HS-27A (cell line): ENCODE results near the gene MACROD2.
"Not testable (repeated sequence)": the region's sequence is repeated elsewhere in the genome, so short reads cannot be mapped to it uniquely, and the experiment has no call there.

ENCODE experiments used
- DNase-seq: peaks from one replicate; pipeline ENCODE4 v3.0.0-alpha.2; 2012; ENCODE audit warnings: low read depth, missing footprints

Gene MACROD2

DNA sequence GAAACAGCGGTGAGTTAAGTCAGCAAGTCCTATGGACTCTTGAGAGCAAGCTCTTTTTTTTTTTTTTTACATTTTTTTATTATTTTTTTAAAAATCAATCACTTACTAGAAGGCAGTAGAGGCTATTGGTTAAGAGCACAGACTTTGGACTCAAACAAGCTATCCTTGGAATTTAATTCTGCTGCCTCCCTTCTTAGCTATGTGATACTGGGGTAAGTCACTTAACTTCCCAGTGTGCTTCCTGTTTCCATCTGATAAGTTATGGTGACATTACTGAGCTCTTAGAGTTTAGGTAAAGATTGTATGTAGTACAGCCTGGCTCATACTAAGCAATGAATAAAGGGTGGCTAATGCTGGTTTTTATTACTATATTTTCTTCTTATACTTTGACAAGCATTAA is 1112.6 kb downstream of the MACROD2 start:
- DNase-seq, result no peak

DNA sequence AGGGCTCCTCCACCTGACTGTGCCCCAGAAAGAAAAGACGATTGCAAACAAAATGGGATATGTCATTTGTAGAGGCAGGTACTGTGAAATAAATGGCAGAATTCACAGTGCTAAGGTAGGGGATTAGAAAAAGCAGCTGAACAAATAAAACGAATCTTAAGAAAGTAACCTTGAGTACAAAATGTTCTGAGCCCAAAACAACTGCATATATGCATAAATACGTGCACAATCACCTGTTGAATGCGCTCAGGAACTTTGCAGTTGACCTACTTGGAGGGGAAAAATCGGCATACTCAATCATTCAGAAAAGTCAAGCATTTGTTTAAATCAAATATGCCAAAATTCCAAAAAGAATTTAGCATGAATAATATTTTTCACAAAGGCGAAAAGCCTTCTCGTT is 1114.2 kb downstream of the MACROD2 start:
- DNase-seq, result no peak

GRCh38 chr20:15111654-15112053 is 1116.3 kb downstream of the MACROD2 start:
- no peak for DNase-seq

- no peak for DNase-seq
Observed at GRCh38 chr20:15113144-15113773, 1117.9 kb downstream of the MACROD2 start.

GRCh38 chr20:15119852-15120487 is 1124.7 kb downstream of the MACROD2 start:
- no peak for DNase-seq

GRCh38 chr20:15122613-15123012 is 1127.3 kb downstream of the MACROD2 start:
- no peak for DNase-seq

DNA sequence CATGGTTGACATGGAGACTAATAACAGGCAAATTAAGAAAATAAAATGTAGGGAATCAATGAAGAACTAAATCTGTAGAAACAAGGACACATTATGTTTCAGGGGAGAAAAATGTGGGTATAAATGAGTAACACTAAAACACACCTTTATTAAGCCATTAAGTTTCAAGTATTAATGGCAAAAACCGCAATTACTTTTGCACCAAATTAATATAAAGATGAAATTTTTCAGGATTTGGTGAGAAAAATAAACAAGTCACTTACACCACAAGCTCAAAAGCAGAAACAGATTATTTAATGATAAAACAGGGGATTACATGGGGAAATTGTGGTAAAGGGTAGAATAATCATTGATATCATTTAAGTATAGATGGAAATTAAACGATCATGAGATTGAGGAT is 1135.9 kb downstream of the MACROD2 start:
- DNase-seq, result no peak

DNA sequence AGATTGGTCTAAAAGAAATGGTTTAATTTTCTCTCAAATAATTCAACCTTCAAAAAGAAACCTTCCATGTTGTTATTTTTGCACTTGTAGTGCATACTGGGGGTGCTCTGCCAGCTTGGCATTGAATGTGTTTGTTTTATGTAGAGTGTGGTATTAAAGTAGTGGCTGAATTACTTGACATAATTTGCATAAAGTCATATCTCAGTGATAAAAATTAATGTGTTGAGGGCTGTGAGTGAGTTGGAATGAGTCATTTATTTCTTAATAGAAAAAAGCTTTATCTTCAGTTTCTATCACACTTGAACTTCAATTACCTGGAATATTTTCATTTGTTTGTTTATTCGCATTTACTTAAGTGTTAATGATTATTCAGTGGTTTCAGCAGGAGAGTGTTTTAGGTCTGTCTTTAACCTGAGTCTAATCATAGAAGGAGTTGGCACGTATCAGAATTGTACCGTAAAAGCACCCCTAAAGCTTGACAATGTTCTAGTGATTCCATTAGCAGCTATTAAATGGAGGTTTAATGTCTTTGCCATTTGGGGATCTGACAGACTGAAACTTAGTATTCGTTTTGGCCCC is 1143.3 kb downstream of the MACROD2 start:
- DNase-seq, result no peak

DNA sequence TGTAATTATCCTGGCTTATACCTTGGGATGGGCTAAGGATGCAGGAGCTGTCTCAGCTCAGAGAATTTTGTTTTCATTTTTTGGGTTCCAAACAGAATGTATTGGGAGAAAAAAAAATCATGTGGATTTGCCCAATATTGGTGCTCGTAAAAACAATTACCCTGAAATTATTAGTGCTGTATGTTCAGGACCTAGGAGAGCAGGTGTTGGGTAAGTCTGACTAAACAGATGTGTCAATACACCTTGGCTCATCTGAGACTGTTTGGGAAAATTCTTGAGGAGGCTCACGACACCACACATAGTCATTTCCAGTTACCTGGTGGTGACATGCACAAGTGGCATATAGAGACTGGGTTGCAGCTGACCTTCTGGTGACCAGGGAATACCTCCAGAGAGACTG is 1144.2 kb downstream of the MACROD2 start:
- no peak for DNase-seq

GRCh38 chr20:15140286-15140685 is 1145.0 kb downstream of the MACROD2 start:
- no peak for DNase-seq

DNA sequence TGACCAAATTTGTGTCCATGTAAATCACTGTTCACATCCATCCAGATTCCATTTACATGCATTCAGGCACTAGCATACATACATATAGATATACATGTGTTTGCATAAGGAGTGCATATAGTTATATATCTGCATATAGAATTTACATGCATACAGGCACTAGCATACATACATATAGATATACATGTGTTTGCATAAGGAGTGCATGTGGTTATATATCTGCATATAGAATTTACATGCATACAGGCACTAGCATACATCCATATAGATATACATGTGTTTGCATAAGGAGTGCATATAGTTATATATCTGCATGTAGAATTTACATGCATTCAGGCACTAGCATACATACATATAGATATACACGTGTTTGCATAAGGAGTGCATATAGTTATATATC is 1145.6 kb downstream of the MACROD2 start:
- not testable (repeated sequence) for DNase-seq

DNA sequence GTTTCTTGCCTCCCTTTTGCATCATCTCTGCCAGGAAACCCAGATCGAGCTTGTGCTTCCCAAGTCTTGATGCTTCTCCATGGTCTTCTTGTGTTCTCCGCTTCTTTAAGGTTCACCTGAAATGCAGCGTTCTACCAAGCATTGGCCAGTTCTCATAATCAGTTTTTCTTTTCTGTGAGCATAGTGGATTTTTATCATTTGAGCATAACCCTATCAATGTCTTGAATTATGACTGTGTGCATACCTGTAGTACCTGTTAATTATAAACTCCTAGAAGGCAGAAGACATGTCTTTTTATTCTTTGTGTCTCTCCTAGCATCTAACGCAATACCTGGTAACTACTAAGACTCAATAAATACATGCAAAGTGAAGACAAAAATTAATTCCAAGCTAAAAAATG is 1146.5 kb downstream of the MACROD2 start:
- DNase-seq, result no peak

DNA sequence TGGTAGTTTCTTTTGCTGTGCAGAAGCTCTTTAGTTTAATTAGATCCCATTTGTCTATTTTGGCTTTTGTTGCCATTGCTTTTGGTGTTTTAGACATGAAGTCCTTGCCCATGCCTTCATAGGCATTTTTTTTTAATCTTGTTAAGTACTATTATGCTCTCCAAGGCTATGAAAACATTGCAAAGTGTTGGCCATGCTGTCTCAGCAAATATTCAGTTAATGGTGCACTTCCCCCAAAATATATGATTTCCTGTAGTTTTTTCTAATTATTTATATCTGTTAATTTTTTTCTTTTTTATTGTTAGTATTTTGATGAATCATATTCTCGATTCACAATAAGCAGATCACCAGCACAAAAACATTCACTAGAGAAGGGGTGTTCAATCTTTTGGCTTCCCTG is 1148.2 kb downstream of the MACROD2 start:
- no peak for DNase-seq

- DNase-seq, result no peak
Observed at GRCh38 chr20:15144916-15145315, 1149.6 kb downstream of the MACROD2 start.

GRCh38 chr20:15146948-15147347 is 1151.6 kb downstream of the MACROD2 start:
- DNase-seq, result no peak

GRCh38 chr20:15154070-15154469 is 1158.8 kb downstream of the MACROD2 start:
- DNase-seq, result no peak

DNA sequence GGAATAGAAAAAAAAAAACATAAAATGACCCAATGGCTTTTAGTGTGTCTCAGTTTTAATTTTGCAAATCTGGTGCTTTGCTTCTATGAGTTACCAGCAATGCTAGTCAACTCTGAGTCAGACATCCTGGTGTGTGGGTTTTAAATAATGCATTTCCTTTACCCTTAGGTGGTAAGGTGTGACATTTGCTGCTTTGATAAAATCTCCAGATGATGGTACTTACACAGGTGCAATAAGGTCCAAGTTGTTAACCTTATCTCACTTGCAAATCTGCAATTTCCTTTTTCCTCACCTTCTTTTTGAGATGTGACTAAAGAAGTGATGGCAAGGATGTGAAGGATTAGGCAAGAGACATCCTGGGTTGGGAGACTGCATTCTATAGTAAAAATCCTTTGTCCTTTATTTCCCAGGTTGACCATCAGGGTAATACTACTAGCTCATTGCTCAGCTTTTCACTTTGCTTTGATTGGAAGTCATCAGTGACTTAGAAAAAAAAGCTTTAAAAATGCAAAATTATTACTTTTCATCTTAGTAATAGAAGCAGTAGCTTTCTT is 1160.6 kb downstream of the MACROD2 start:
- no peak for DNase-seq

GRCh38 chr20:15158533-15158932 is 1163.2 kb downstream of the MACROD2 start:
- DNase-seq, result no peak

- no peak for DNase-seq
Observed at GRCh38 chr20:15162079-15162647, 1166.8 kb downstream of the MACROD2 start.

DNA sequence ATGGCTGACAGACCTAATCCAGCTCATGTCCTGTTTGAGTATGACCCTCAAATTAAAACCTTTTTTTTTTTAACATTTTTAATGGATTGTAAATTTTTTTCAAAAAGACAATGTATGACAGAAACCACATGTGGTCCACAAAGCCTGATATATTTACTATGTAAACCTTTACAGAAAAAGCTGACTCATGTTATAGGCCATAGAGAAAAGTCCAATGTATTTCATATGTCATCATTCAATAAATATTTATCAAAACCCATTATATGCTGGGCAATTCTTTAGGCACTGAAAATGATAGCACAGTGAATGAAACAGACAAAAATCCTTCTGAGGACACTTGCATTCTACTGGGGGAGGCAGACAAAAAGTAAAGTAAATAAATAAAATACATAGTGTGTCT is 1168.3 kb downstream of the MACROD2 start:
- DNase-seq, result no peak

GRCh38 chr20:15164726-15165125 is 1169.4 kb downstream of the MACROD2 start:
- no peak for DNase-seq

GRCh38 chr20:15166744-15167143 is 1171.4 kb downstream of the MACROD2 start:
- DNase-seq, result no peak

DNA sequence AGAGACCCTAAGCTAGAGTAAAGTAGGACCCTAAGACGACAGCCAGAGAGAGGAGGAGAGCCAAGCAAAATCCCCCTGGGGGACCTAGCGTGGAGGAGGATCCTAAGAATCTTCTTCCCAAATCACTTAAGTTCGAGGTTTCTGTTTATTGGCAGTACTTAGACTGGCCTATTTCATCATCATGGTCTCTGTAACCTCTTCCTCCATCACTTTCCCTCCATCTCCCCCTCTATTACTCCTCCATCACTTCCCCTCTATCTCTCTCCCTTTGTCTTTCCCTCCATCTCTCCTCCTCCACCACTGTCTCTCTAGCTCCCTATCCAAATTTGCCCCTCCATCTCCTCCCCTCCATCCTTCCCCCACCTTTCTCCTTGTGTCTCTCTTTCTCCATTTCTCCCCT is 1175.7 kb downstream of the MACROD2 start:
- DNase-seq, result no peak
